Bronchus fibroblast of lung (primary cell): Measurements from ENCODE around the gene HES3. TPM values are rescaled to one million over a fixed set of nuclear protein-coding genes. Genes with fewer than 3 reads are reported as not detected.

Experiments used
- total RNA-seq: library from RNA; depleted of rRNA; stranded (reverse); fragments of >200 nt; gene quantifications from 2 replicates; pipeline ENCODE4 v1.2.3, GENCODE V29; 2015

The HES3 gene, protein sequence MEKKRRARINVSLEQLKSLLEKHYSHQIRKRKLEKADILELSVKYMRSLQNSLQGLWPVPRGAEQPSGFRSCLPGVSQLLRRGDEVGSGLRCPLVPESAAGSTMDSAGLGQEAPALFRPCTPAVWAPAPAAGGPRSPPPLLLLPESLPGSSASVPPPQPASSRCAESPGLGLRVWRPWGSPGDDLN
- not detected in 2 replicates for total RNA-seq

DNA sequence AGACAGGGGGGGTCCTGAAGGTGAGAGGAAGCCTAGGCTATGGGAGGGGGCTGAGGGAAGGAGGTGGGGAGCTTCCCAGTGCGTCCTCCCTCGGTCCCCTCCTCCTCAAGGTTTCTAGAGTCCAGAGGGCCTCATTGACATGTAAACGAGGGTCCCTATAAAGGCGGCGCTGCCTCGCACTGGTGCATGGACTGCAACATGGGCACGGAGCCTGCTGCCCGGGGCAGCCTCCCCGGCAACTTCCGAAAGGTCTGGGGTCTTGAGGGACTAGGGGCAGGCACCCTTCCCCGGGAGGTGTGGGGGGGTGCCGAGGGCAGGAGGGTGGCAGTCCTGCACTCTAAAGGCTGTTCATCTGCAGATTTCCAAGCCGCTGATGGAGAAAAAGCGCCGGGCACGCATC, at the start of gene HES3:
TSS of gene HES3 (plus strand) at position 187 of the 400 bp plus-strand sequence. CDS start at position 374, 187 bp downstream.

DNA sequence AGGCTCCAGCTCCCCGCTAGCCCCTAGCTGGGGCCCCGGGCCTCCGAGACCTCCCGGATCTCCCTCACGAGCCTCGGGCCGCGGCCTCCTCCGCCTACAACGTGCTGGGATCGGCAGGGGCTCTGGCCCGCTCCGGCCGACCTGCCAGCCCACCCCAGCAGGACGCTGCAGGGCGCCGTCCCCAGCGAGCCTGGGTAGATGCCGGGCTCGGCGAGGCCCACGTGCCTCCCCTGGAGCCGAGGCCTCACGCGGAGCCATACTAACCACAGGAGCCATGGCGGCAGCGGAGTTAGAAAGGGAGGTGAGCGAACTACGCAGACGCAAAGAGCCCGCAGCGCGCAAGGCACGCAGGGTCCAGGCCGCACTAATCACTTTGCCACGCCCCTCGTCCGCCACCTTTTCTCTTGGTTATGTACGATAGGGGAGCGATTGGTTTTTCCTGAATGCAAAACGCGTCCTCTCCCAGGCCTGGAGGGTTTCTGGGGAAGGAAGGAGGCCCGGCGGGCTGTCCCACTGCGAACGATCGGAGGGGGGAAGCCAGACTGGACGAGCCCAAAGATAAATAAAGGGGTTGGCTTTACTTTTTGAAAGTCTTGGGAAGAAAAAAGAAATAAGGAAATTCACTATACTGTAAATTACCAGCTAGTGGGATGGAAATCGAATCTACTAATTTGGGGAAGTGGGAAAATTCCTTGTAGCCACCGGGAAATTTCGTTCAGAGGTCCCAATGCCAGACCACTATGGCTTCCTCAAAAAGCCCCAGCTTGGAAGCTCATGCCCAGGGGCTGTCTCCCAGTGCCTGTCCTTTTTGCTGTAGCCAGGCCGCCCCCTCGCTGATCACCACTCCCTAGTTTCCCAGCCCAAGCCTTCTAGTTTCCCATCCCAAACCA, 44.4 kb upstream of the HES3 start, which contains the start of gene RPL22:
TSS of gene RPL22 (minus strand) at position 298 of the 890 bp plus-strand sequence. CDS start at position 276, 22 bp downstream.

DNA sequence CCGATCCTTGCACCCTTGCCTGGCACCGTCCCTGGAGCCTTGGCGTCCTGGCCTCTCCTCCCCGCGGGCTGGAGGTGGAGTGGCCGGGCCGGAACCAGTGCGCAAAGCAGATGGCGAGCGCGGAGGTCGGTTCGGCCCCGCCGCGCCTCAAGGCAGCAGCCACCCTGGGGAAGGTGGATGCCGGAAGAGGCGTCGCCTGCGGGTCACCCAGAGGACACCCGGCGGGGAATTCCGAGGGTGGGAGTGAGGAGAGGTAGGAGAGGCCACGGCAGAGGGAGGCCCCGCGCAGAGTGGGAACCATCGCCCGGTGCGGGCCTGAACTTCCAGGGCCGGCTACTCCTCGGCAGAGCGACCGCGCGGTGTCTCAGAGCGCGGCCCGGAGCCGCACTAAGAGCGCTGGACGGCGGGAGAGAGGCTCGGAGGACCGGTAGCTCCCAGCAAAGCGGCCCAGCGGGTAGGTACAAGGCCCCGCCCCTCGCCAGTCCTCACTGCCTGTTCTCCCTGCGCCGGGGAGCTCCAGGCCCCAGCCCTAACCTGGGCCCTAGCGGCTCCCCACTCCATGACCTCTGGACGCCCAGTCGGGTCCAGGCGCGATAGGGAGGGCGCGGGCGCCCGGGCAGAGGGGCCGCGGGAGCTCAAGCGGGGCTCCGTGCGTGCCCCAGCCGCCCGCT, 38.0 kb upstream of the HES3 start, which contains the start of gene RNF207:
TSS of gene RNF207 (plus strand) at position 271 of the 671 bp plus-strand sequence. CDS start 417 bp downstream, outside the sequence.

DNA sequence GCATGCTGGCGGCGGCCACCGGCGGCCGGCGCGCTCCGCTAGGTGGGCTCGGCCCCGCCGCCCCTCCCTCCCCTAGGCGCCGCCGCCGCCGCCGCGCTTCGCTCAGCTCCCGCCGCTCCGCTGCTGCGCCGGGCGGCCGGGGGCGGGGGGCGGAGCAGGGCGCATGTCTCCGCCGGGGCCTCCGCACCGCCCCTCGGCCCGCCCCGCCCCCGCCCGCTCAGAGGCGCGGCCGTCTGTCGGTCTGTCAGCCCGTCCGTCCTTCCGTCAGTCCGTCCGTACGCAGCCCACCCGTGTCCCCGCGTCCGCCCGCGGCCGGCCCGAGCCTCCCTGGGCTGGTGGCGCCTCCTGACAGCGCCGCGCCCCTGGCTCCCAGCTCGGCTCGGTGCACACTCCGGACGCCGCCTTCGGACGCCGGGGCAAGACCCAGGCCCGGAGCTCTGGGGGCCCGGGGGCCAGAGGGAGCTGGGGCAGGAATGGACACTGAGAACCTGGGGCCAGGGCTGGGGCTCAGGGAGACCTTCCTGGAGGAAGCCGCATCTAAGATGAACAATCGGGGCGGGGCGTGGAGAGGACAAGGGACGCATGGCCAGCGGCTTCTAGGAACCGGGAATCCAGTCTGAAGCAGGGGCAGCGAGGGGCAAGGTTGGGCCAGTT, 17.1 kb downstream of the HES3 start, which contains the start of gene GPR153:
TSS of gene GPR153 (minus strand) at position 138 of the 654 bp plus-strand sequence. CDS start 6,193 bp downstream, outside the sequence.

Other genes with a start within 250 kb of the HES3 start
- 2.0 and 2.7 TPM in 2 replicates for gene KCNAB2, start 198.3 kb upstream of the HES3 start, total RNA-seq
- gene CHD5, start 63.9 kb upstream of the HES3 start, total RNA-seq: 0.50 TPM in 1 of 2 replicates, not detected in the other
- gene RPL22, start 44.6 kb upstream of the HES3 start, total RNA-seq: 72.4 and 90.3 TPM in 2 replicates
- 7.2 and 13.1 TPM in 2 replicates for gene RNF207, start 38.1 kb upstream of the HES3 start, total RNA-seq
- gene ICMT, start 8.2 kb upstream of the HES3 start, total RNA-seq: 80.0 and 83.1 TPM in 2 replicates
- 3.0 and 3.4 TPM in 2 replicates for gene GPR153, start 16.9 kb downstream of the HES3 start, total RNA-seq
- gene ACOT7, start 149.6 kb downstream of the HES3 start, total RNA-seq: 82.7 and 105 TPM in 2 replicates
- under 0.01 and 0.15 TPM in 2 replicates for gene HES2, start 175.7 kb downstream of the HES3 start, total RNA-seq
- under 0.01 TPM in 1 of 2 replicates, not detected in the other for gene ESPN, start 180.6 kb downstream of the HES3 start, total RNA-seq
- gene TNFRSF25, start 222.0 kb downstream of the HES3 start, total RNA-seq: 4.4 and 5.2 TPM in 2 replicates
- 8.3 and 10.6 TPM in 2 replicates for gene PLEKHG5, start 247.5 kb downstream of the HES3 start, total RNA-seq